ENCODE results near the gene KRT25.

KRT25 gene

DNA sequence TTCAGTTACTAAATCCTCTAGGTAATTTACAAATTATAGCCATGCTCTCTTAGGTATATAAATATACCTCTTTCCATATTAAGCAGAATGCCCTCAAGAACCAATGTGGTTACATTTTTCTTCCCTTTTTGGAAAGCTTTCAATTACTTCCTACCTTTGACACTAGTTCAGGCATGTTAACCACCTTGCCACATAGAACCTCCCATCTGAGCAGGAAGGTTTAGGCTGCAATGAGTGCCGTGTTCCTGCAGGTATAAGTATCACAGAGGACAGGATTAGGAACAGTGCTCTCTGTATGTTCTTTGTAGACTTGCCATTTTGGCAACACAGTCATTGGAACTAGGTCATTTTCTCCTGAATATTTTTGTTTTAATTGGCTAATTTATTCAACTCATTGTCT, 20.1 kb downstream of the KRT25 start:
- H3K36me3 ChIP-seq: no peaks in the 10 kb centered on the region
- H3K4me3 ChIP-seq (ENCODE audit: low read depth in 1 of 2, low read length in 1 of 2): no peak overlapping the region
- H3K27ac ChIP-seq: no peak overlapping the region
- no peaks in the 10 kb centered on the region for H3K4me1 ChIP-seq (ENCODE audit: control insufficient read depth in 1 of 2, insufficient read depth in 1 of 2, low read depth in 1 of 2, low read length in 1 of 2)
- H3K27me3 ChIP-seq: peaks cover 88% of the 10 kb centered on the region
- H3K9me3 ChIP-seq: no peaks in the 10 kb centered on the region
- TF ChIP-seq, protein P1, sequence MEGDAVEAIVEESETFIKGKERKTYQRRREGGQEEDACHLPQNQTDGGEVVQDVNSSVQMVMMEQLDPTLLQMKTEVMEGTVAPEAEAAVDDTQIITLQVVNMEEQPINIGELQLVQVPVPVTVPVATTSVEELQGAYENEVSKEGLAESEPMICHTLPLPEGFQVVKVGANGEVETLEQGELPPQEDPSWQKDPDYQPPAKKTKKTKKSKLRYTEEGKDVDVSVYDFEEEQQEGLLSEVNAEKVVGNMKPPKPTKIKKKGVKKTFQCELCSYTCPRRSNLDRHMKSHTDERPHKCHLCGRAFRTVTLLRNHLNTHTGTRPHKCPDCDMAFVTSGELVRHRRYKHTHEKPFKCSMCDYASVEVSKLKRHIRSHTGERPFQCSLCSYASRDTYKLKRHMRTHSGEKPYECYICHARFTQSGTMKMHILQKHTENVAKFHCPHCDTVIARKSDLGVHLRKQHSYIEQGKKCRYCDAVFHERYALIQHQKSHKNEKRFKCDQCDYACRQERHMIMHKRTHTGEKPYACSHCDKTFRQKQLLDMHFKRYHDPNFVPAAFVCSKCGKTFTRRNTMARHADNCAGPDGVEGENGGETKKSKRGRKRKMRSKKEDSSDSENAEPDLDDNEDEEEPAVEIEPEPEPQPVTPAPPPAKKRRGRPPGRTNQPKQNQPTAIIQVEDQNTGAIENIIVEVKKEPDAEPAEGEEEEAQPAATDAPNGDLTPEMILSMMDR (IDR thresholded peaks at IDR 0.05): no peak

DNA sequence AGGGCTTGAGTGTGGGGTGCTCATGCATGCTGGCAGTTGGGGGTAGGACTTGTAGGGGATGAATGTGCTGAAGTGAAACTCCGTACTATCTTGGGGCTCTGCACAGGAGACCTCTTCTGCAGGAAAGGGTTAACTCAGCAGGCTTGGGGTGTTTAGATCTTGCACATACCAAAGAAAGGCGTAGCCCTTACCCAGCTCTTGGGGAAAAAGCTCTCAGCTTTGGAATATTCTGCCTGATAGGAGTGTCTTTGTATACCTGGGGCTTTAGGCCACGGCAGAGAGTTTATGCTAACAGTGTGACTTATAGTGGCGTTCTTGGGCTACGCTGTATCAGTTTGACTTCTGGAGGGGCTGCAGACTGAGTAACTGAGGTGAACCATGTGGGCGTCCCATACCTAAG, 21.1 kb downstream of the KRT25 start:
- H3K9me3 ChIP-seq: no peaks in the 10 kb centered on the region
- no peak overlapping the region for H3K27ac ChIP-seq
- TF ChIP-seq, protein P1 (IDR thresholded peaks at IDR 0.05): no peak
- H3K4me1 ChIP-seq (ENCODE audit: control insufficient read depth in 1 of 2, insufficient read depth in 1 of 2, low read depth in 1 of 2, low read length in 1 of 2): no peaks in the 10 kb centered on the region
- no peak overlapping the region for H3K4me3 ChIP-seq (ENCODE audit: low read depth in 1 of 2, low read length in 1 of 2)
- no peaks in the 10 kb centered on the region for H3K36me3 ChIP-seq
- peaks cover 86% of the 10 kb centered on the region for H3K27me3 ChIP-seq

DNA sequence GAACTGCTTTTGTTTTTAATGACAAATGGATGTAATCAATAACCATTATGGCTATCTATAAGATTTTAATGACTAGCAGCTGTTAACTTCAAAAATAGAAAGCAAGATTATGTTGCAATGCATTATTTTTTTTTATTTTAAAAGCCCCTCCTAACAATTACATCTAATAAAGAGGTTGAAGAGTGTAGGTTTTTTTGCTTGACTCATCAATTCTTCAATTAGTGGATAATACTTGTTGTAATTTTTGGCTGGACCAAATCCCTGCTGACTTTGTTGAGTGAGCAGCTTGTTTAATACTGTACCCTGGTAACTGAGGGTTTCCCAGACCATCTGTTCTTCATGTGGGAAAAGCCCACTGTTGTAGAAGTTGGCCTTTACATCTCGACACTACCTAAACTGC, 24.2 kb downstream of the KRT25 start:
- Histone ChIP-seq H3K4me1 (ENCODE audit: control insufficient read depth in 1 of 2, insufficient read depth in 1 of 2, low read depth in 1 of 2, low read length in 1 of 2) (no peaks in the 10 kb centered on the region), H3K4me3 (ENCODE audit: low read depth in 1 of 2, low read length in 1 of 2) (no peak overlapping the region), H3K9me3 (no peaks in the 10 kb centered on the region), H3K27ac (no peak overlapping the region), H3K36me3 (no peaks in the 10 kb centered on the region), H3K27me3 (peaks cover 87% of the 10 kb centered on the region)
- TF ChIP-seq, protein P1 (IDR thresholded peaks at IDR 0.05): no peak

DNA sequence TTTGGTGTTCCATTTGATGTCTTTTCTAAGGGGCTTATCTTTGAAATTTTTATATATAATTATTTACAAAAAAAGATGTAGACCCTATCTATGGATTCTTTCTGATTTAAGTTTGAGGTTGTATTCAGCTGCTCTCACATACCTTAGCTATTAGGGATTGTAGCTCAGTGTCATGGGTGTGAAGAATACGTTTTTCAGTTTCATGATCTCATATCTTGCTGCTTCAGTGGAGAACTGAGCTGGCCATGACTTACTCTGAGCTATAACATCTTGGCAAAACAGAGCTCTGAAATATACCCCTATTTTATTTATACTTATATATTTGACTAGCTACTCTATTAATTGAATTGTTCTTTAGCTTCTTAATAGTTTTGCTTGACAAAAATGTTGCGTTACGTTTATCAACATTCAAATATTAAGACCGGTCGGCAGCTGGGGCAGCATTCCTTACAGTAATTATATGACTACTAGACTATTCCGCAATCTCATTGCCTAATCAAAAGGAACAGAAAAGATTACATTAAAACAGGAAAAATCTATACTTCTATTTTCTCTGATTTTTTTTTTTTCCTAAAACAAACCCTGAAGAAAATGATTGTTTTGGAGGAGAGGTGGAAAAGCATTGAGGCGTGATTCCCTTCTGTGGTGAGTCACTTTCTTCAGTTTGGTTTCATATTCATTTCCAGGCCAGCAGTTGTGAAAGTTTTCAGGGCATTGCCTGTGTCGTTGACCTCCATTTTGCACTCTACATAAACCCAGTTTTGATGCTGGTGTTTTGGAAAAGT, 27.5 kb downstream of the KRT25 start:
- no peak overlapping the region for H3K27ac ChIP-seq
- H3K4me3 ChIP-seq (ENCODE audit: low read depth in 1 of 2, low read length in 1 of 2): no peak overlapping the region
- TF ChIP-seq, protein P1 (IDR thresholded peaks at IDR 0.05): no peak
- no peaks in the 10 kb centered on the region for H3K9me3 ChIP-seq
- no peaks in the 10 kb centered on the region for H3K36me3 ChIP-seq
- H3K4me1 ChIP-seq (ENCODE audit: control insufficient read depth in 1 of 2, insufficient read depth in 1 of 2, low read depth in 1 of 2, low read length in 1 of 2): no peaks in the 10 kb centered on the region
- H3K27me3 ChIP-seq: peaks cover 94% of the 10 kb centered on the region

DNA sequence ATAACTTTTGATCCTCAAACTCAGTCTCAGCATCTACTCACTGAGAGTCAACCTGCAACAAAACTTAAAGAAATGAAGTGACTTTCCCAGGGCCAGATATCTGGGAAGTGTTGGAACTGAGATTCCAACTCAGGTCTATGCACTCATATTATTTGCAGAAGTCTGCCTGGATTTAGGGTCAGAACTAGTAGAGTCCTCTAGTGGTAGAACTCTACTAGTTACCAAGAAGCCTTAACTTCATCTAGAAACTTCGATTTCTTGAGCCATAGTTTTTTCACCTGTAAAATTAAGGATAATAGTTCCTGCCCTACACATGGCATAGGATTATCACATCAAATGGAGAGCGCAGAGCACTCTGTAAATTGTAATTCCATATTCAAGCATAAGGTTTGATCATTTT, 28.2 kb downstream of the KRT25 start:
- Histone ChIP-seq H3K36me3 (no peaks in the 10 kb centered on the region), H3K9me3 (no peaks in the 10 kb centered on the region), H3K4me3 (ENCODE audit: low read depth in 1 of 2, low read length in 1 of 2) (no peak overlapping the region), H3K27ac (no peak overlapping the region), H3K27me3 (peaks cover 94% of the 10 kb centered on the region), H3K4me1 (ENCODE audit: control insufficient read depth in 1 of 2, insufficient read depth in 1 of 2, low read depth in 1 of 2, low read length in 1 of 2) (no peaks in the 10 kb centered on the region)
- TF ChIP-seq, protein P1 (IDR thresholded peaks at IDR 0.05): no peak
